Upper lobe of left lung (tissue), 6 donors: Measurements from ENCODE around the gene KRABD2.

Experiments used
- ATAC-seq, 2 donors: fragments of 200-7000 bp; cut with Tn5 transposase; one replicate each; pipeline ENCODE4 v1.9.1; 2022; ENCODE audit warnings: mild to moderate bottlenecking in 2 of 2, moderate library complexity in 2 of 2; ENCODE audit not compliant: low FRiP score in 2 of 2
- DNase-seq, 2 donors: peaks; one replicate each; pipeline ENCODE4 v3.0.0-alpha.2; 2019 to 2020
- H3K27ac ChIP-seq, 4 donors: fragments of 200-600 bp; sonication (generic); one replicate each; pipeline ENCODE4 v1.5.1; 2016 to 2019
- H3K27me3 ChIP-seq, 4 donors: fragments of 200-600 bp; sonication (generic); one replicate each; pipeline ENCODE4 v1.5.1; 2017 to 2019
- H3K36me3 ChIP-seq, 4 donors: fragments of 200-600 bp; sonication (generic); one replicate each; pipeline ENCODE4 v1.5.1; 2016 to 2019
- H3K4me1 ChIP-seq, 4 donors: fragments of 200-600 bp; sonication (generic); one replicate each; pipeline ENCODE4 v1.5.1; 2018 to 2019
- H3K4me3 ChIP-seq, 4 donors: fragments of 200-600 bp; sonication (generic); one replicate each; pipeline ENCODE4 v1.5.1; 2017 to 2019; ENCODE audit warnings: mild to moderate bottlenecking in 2 of 4, moderate library complexity in 1 of 4
- H3K9me3 ChIP-seq, 4 donors: fragments of 200-600 bp; sonication (generic); one replicate each; pipeline ENCODE4 v1.5.1; 2018 to 2019
- EP300 ChIP-seq, 4 donors: sonication (generic); formaldehyde crosslinking; IDR thresholded peaks; one replicate each; pipeline ENCODE4 v1.5.1; 2017; ENCODE audit warnings: antibody characterized with exemption in 4 of 4, control low read depth in 2 of 4
- POLR2A ChIP-seq, 4 donors: fragments of 450-650 bp; IDR thresholded peaks; one replicate each; pipeline ENCODE4 v1.5.1; 2016 to 2017; ENCODE audit warnings: antibody characterized with exemption in 4 of 4, mild to moderate bottlenecking in 2 of 4
- POLR2AphosphoS5 ChIP-seq, 2 donors: sonication (generic); formaldehyde crosslinking; IDR thresholded peaks; one replicate each; pipeline ENCODE4 v1.5.1; 2017; ENCODE audit warnings: antibody characterized with exemption in 2 of 2
- WGBS, 2 donors: methylation state at CpG; one replicate each; pipeline ENCODE4 v1.1.5; 2017 to 2018; 5-methylcytosine and 5-hydroxymethylcytosine counted together
- TF ChIP-seq, protein P1 (sequence below), 6 experiments: fragments of 450-650 bp in 4 of 6; fragments of 200-600 bp in 2 of 6; sonication (generic) in 2 of 6; IDR thresholded peaks; one replicate each; pipeline ENCODE4 v1.5.1; 2016 to 2019; ENCODE audit warnings: antibody characterized with exemption in 6 of 6
- donor health status: DM: no; HTN: no; CAD: no; lungs with moderate emphysema.
- donor health status: DM: no; HTN: yes; CAD: no; lungs with severe emphysema.

Gene KRABD2

DNA sequence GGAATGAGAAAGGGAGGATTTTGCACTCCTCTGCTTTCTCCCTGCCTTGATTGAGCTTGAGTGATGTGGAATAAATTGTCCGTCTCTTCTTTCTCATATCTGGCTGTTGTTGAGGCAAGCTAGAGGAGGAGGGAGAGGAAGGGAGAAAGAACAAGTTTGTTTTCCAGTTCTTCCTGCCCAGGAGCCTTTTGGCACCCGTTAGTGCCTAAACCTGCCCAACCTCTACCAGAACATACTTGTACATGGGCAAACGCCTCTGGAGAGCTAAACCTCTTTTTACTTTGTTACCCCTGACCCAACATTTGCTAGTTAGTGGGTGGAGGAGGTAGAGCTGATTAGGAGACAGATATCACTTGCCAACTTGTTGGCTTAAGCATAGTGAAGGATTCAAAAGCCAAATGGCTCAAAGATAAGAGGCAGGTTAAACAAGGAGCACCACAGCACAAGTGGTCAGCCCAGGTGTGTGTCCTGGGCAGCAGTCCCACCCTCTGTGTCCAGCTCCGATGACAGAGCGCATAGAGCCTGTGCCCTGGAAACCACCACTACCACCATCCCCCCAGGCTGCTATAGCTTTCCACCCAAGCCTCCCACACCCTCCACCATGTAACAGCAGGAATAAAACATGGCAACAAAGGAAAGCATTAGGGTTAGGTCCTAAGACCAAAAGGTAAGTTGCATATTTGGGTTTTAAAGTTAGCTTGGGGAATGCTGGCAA, 30.4 kb downstream of the KRABD2 start:
- DNase-seq (no peak), ATAC-seq (no peak)
- WGBS, 2 donors, result 50 to 54% methylated on average over 3 to 5 of the region's 5 CpGs

GRCh38 chr17:8345052-8345690, 31.3 kb downstream of the KRABD2 start:
- 54 to 72% methylated on average over 6 of the region's 6 CpGs for WGBS, 2 donors
- Histone ChIP-seq H3K4me3 (no peak overlapping the region), H3K27ac (no peak overlapping the region), H3K36me3 (no peaks in the 10 kb centered on the region), H3K27me3 (no peaks in the 10 kb centered on the region), H3K9me3 (no peaks in the 10 kb centered on the region), H3K4me1 (peaks cover 0 to 10% (median 0%) of the 10 kb centered on the region in 4 donors)
- DNase-seq, result no peak
- ATAC-seq, result peak in 1 of 2 donors; percentile 30
- TF ChIP-seq, protein P1, sequence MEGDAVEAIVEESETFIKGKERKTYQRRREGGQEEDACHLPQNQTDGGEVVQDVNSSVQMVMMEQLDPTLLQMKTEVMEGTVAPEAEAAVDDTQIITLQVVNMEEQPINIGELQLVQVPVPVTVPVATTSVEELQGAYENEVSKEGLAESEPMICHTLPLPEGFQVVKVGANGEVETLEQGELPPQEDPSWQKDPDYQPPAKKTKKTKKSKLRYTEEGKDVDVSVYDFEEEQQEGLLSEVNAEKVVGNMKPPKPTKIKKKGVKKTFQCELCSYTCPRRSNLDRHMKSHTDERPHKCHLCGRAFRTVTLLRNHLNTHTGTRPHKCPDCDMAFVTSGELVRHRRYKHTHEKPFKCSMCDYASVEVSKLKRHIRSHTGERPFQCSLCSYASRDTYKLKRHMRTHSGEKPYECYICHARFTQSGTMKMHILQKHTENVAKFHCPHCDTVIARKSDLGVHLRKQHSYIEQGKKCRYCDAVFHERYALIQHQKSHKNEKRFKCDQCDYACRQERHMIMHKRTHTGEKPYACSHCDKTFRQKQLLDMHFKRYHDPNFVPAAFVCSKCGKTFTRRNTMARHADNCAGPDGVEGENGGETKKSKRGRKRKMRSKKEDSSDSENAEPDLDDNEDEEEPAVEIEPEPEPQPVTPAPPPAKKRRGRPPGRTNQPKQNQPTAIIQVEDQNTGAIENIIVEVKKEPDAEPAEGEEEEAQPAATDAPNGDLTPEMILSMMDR (IDR thresholded peaks at IDR 0.05), result no peak
- TF ChIP-seq POLR2A (IDR thresholded peaks at IDR 0.05) (no peak), POLR2AphosphoS5 (IDR thresholded peaks at IDR 0.05) (no peak), EP300 (IDR thresholded peaks at IDR 0.05) (no peak)

More for the DNA sequence above, 30.4 kb downstream of the KRABD2 start:
- Histone ChIP-seq H3K36me3 (no peaks in the 10 kb centered on the region), H3K4me3 (no peak overlapping the region), H3K9me3 (no peaks in the 10 kb centered on the region), H3K27me3 (no peaks in the 10 kb centered on the region), H3K4me1 (peaks cover 0 to 10% (median 0%) of the 10 kb centered on the region in 4 donors), H3K27ac (no peak overlapping the region)
- no peak for TF ChIP-seq POLR2AphosphoS5 (IDR thresholded peaks at IDR 0.05)
- TF ChIP-seq EP300 (IDR thresholded peaks at IDR 0.05), result no peak
- TF ChIP-seq, protein P1 (IDR thresholded peaks at IDR 0.05), result no peak
- no peak for TF ChIP-seq POLR2A (IDR thresholded peaks at IDR 0.05)

DNA sequence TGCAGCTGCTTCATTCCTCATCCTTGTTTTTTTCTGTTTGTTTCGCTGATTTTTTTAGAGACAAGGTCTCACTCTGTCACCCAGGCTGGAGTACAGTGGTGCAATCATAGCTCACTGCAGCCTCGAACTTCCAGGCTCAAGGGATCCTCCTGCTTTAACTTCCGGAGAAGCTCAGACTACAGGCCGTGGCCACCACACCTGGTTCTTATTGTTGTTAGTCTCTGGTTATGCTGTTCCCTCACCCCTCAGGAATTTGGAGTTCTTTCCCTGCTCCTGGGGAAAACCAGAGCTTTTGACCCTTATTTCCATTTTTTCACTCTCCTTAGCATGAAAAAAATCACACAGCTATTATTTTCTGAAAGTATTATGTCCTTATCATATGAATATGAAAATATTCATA, 35.0 kb downstream of the KRABD2 start:
- DNase-seq (no peak), ATAC-seq (no peak)
- WGBS, 2 donors, result 76 to 79% methylated on average over 4 of the region's 4 CpGs
- peaks cover 0 to 14% (median 6%) of the 10 kb centered on the region in 4 donors for H3K4me1 ChIP-seq
- H3K36me3 ChIP-seq, result no peaks in the 10 kb centered on the region
- no peak overlapping the region for H3K4me3 ChIP-seq
- TF ChIP-seq, protein P1 (IDR thresholded peaks at IDR 0.05), result no peak
- no peak for TF ChIP-seq POLR2AphosphoS5 (IDR thresholded peaks at IDR 0.05)
- no peak for TF ChIP-seq POLR2A (IDR thresholded peaks at IDR 0.05)
- no peak for TF ChIP-seq EP300 (IDR thresholded peaks at IDR 0.05)
- no peaks in the 10 kb centered on the region for H3K9me3 ChIP-seq
- no peak overlapping the region for H3K27ac ChIP-seq
- no peaks in the 10 kb centered on the region for H3K27me3 ChIP-seq

DNA sequence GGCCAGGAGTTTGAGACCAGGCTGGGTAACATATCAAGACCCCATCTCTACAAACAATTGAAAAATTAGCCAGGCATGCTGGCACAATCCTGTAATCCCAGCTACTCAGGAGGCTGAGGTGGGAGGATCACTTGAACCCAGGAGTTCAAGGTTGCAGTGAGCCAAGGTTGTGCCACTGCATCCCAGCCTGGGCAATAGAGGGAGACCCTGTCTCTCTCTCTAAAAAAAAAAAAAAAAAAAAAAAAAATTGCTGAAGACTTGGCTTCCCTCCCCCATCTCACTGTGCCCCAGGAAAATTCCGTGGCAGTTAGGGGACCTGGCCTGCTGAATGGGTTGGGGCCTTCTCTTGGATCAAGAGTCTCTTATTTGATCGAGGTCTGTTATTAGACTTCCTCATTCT, 37.0 kb downstream of the KRABD2 start, which contains the start of gene ODF4:
Gene ODF4, plus strand, starts transcription at position 301 of the 400 bp plus-strand sequence. CDS start 212 bp downstream, outside the sequence.
- no peaks in the 10 kb centered on the region for H3K36me3 ChIP-seq
- TF ChIP-seq, protein P1 (IDR thresholded peaks at IDR 0.05), result no peak
- TF ChIP-seq EP300 (IDR thresholded peaks at IDR 0.05), result no peak
- TF ChIP-seq POLR2AphosphoS5 (IDR thresholded peaks at IDR 0.05), result no peak
- no peak for TF ChIP-seq POLR2A (IDR thresholded peaks at IDR 0.05)
- H3K4me3 ChIP-seq, result no peak within 1 kb of the TSS
- H3K27me3 ChIP-seq, result no peaks in the 10 kb centered on the region
- no peaks in the 10 kb centered on the region for H3K9me3 ChIP-seq
- 61 to 67% methylated on average over 2 of the region's 2 CpGs for WGBS, 2 donors
- H3K4me1 ChIP-seq, result peaks cover 0 to 13% (median 4%) of the 10 kb centered on the region in 4 donors
- DNase-seq (no peak), ATAC-seq (no peak)
- no peak within 1 kb of the TSS for H3K27ac ChIP-seq
